ENCODE data around the gene MPHOSPH9.

DNA sequence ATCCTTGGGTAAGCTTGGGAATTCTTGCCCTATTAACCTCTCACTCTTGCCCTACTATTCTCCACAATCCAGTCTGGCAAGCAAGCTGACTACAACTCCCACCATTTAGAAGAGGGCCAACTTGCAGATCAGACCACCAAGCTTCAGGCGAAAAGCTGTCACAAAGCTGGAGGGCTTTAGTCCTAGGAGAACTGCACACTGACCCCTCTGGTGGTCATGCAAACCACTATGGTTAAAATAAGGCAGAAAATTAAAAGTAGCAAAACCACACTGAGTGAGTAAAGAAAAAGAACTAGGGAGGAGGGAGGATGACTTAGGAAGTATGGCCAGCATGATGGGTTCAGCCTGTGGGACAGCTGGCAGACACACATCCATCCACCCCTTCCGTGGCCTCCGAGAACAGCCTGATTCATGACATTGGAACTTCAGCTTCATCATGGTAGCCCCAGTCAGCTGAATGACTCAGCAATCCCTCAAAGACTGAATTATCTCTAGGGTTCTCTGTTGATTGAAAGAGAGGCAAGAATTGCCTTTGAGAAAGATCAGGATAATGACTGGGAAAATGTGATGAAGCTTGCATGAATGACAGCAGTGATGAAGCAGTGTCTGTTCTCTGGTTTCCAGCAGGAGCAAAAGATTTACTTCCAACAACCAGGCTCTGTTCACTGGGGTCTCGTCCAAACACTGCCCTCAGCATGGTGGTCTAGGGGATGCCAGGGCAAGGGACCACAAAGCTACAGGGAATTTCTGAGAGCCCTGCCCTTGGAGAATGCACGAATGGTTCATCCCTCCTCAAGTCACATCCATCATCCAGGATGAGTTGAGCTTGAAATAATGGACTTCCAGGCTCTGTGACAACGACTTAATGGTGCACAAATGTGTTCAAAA lies 106.4 kb downstream of the MPHOSPH9 start:
- TF ChIP-seq, protein P1, sequence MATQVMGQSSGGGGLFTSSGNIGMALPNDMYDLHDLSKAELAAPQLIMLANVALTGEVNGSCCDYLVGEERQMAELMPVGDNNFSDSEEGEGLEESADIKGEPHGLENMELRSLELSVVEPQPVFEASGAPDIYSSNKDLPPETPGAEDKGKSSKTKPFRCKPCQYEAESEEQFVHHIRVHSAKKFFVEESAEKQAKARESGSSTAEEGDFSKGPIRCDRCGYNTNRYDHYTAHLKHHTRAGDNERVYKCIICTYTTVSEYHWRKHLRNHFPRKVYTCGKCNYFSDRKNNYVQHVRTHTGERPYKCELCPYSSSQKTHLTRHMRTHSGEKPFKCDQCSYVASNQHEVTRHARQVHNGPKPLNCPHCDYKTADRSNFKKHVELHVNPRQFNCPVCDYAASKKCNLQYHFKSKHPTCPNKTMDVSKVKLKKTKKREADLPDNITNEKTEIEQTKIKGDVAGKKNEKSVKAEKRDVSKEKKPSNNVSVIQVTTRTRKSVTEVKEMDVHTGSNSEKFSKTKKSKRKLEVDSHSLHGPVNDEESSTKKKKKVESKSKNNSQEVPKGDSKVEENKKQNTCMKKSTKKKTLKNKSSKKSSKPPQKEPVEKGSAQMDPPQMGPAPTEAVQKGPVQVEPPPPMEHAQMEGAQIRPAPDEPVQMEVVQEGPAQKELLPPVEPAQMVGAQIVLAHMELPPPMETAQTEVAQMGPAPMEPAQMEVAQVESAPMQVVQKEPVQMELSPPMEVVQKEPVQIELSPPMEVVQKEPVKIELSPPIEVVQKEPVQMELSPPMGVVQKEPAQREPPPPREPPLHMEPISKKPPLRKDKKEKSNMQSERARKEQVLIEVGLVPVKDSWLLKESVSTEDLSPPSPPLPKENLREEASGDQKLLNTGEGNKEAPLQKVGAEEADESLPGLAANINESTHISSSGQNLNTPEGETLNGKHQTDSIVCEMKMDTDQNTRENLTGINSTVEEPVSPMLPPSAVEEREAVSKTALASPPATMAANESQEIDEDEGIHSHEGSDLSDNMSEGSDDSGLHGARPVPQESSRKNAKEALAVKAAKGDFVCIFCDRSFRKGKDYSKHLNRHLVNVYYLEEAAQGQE (IDR thresholded peaks at IDR 0.05; ENCODE audit: insufficient read depth in 1 of 2, low read depth in 2 of 2, low read length in 2 of 2), result no peak
- TF ChIP-seq POLR2AphosphoS5 (IDR thresholded peaks at IDR 0.05; ENCODE audit: low read depth, low read length), result no peak
- TF ChIP-seq SIN3A (IDR thresholded peaks at IDR 0.05; ENCODE audit: borderline replicate concordance, insufficient read depth, low read length), result no peak

Measured in PFSK-1 (cell line).